ENCODE data around the gene PLCB1. TPM values are rescaled to one million over a fixed set of nuclear protein-coding genes. Genes with fewer than 3 reads are reported as not detected.

PLCB1 gene
- total and polyA plus RNA-seq, 2 of the 4 experiments (the other 2 are of a cell fraction), result 5.6 to 16.1 TPM

DNA sequence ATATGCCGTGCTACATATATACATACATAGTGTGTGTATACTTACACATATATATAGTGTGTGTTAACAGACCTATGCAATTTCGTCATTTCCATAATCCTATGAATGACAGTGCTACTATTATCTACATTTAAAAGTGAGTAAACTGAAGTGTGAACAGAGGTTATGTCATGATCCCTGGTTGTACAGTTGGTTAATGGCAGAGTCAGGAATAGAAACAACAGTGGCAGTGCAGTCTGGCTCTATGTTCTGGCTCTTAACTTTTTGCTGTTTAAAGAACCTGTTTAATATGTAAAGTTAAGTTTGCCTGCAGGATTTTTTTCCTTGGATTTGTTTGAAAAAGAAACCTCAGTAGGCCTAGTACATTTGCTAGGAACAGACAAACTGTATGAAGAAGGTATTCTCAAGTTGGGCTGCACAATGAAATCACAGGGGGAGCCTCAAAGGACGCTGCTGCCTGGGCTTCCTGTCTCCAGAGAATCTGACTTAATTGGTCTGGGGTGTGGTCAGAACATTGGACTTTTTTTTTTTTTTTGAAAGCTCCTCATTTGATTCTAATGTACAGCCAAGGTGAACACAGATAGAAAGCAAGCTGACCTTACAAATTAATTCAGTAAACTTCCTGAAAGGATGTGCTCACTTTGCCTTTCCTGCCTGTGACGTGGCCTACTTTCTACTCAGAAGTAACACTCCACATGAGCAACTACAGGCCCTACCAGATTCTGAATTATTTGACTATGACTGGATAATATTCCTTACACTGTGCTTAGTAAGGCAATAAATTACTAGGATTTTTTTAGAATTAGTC lies 29.4 kb downstream of the PLCB1 start:
- dilution Hi-C loops (cut with HindIII; ENCODE audit: low sequenced_read_pairs, unreplicated experiment) (no loop called here), in situ Hi-C loops (cut with MboI; ENCODE audit: low sequenced_read_pairs) (no loop called here), intact Hi-C loops (cut with micrococcal nuclease) (no loop called here)
- ChIA-PET POLR2A (ENCODE audit: unreplicated experiment) (no interaction called here), CTCF (no interaction called here)
- Histone ChIP-seq H2AFZ (replicated peaks; ENCODE audit: low read length, poor library complexity) (no peak overlapping the region), H3K36me3 (ENCODE audit: control insufficient read depth, insufficient read depth, low read length) (no peaks in the 10 kb centered on the region), H4K91ac (ENCODE audit: insufficient read depth, low read depth, low read length) (no peak overlapping the region), H3K56ac (ENCODE audit: extremely low read depth, insufficient read depth, low read length) (peak overlapping the region; percentile 3; the same call in 1 of the 2 replicates), H4K20me1 (ENCODE audit: insufficient read depth, low read length) (0 out of 2 replicates have a peak, but pooled peaks cover 1% of the 10 kb centered on the region), H2BK15ac (ENCODE audit: low read depth, low read length) (no peak overlapping the region), H3K23ac (ENCODE audit: low read depth, low read length) (no peak overlapping the region), H2BK20ac (ENCODE audit: low read depth, low read length) (no peak overlapping the region), H3K4me2 (ENCODE audit: low read depth, low read length) (no peak overlapping the region), H3K79me1 (ENCODE audit: low read depth in 1 of 2, low read length in 2 of 2) (peaks cover 0 to 5% of the 10 kb centered on the region in 2 experiments; a peak in 2 of 4 replicates), H3K9ac (ENCODE audit: low read depth, low read length) (no peak overlapping the region), H2AK9ac (replicated peaks; ENCODE audit: low read depth, low read length, poor library complexity) (no peak overlapping the region), H4K8ac (ENCODE audit: low read depth in 2 of 2, low read length in 2 of 2) (no peak overlapping the region), H2AK5ac (ENCODE audit: low read depth, low read length) (no peak overlapping the region), H3K9me3 (ENCODE audit: control insufficient read depth, insufficient read depth, low read length) (peaks cover 2% of the 10 kb centered on the region; the same call in 1 of the 2 replicates), H3K4ac (ENCODE audit: low read depth, low read length) (no peak overlapping the region), H3K4me1 (ENCODE audit: control insufficient read depth, insufficient read depth, low read length) (peaks cover 4% of the 10 kb centered on the region; the same call in 1 of the 2 replicates), H2BK120ac (ENCODE audit: low read depth, low read length) (no peak overlapping the region), H3K27ac (ENCODE audit: insufficient read depth, low read length) (no peak overlapping the region), H3K14ac (replicated peaks; ENCODE audit: low read depth, low read length) (no peak overlapping the region; the same call in 1 of the 2 replicates), H2BK5ac (ENCODE audit: low read depth, low read length, poor library complexity, severe bottlenecking) (no peak overlapping the region), H3K9me1 (ENCODE audit: insufficient read depth, low read length) (no peaks in the 10 kb centered on the region), H3K18ac (ENCODE audit: low read depth, low read length) (no peak overlapping the region), H3K27me3 (ENCODE audit: control insufficient read depth, insufficient read depth, low read length) (no peaks in the 10 kb centered on the region), H3K4me3 (ENCODE audit: insufficient read depth, low read depth, low read length) (no peak overlapping the region), H4K5ac (ENCODE audit: low read depth, low read length) (peak overlapping the region; percentile 56; the same call in 1 of the 2 replicates)
- no CpG with 5 or more reads among the region's 4 CpGs for WGBS, 2 experiments (ENCODE audit: extremely low coverage in 2 of 2, insufficient read length in 1 of 2)
- no peak for ATAC-seq (ENCODE audit: low read depth)
- peak; percentile 23 for DNase-seq
- TF ChIP-seq POLR2A (IDR thresholded peaks at IDR 0.05; ENCODE audit: low read depth, low read length) (no peak), RCOR1 (IDR thresholded peaks at IDR 0.05; ENCODE audit: insufficient replicate concordance, low read length) (no peak), MXI1 (IDR thresholded peaks at IDR 0.05; ENCODE audit: borderline replicate concordance, low read depth, low read length) (no peak), CHD1 (IDR thresholded peaks at IDR 0.05; ENCODE audit: low read depth, low read length) (no peak), RAD21 (IDR thresholded peaks at IDR 0.05; ENCODE audit: low read length) (no peak), RFX5 (IDR thresholded peaks at IDR 0.05; ENCODE audit: low read depth, low read length) (no peak), SMC3 (IDR thresholded peaks at IDR 0.05; ENCODE audit: low read depth, low read length) (no peak), MAZ (IDR thresholded peaks at IDR 0.05; ENCODE audit: borderline replicate concordance, low read depth, low read length) (no peak)
- BruUV-seq (replicated peaks), result no TSS peak
